GM12801 (cell line): ENCODE measurements around the gene ZBED2.

Experiments
- TF ChIP-seq, protein P1 (sequence below): IDR thresholded peaks from one replicate; pipeline ENCODE4 v1.5.1; 2011; ENCODE audit warnings: control low read depth; ENCODE audit not compliant: insufficient read length; ENCODE audit errors: extremely low read depth

Gene ZBED2

GRCh38 chr3:111571282-111571681 is 23.9 kb downstream of the ZBED2 start:
- TF ChIP-seq, protein P1, sequence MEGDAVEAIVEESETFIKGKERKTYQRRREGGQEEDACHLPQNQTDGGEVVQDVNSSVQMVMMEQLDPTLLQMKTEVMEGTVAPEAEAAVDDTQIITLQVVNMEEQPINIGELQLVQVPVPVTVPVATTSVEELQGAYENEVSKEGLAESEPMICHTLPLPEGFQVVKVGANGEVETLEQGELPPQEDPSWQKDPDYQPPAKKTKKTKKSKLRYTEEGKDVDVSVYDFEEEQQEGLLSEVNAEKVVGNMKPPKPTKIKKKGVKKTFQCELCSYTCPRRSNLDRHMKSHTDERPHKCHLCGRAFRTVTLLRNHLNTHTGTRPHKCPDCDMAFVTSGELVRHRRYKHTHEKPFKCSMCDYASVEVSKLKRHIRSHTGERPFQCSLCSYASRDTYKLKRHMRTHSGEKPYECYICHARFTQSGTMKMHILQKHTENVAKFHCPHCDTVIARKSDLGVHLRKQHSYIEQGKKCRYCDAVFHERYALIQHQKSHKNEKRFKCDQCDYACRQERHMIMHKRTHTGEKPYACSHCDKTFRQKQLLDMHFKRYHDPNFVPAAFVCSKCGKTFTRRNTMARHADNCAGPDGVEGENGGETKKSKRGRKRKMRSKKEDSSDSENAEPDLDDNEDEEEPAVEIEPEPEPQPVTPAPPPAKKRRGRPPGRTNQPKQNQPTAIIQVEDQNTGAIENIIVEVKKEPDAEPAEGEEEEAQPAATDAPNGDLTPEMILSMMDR: no peak

GRCh38 chr3:111570404-111571030 is 24.6 kb downstream of the ZBED2 start:
- TF ChIP-seq, protein P1: no peak

DNA sequence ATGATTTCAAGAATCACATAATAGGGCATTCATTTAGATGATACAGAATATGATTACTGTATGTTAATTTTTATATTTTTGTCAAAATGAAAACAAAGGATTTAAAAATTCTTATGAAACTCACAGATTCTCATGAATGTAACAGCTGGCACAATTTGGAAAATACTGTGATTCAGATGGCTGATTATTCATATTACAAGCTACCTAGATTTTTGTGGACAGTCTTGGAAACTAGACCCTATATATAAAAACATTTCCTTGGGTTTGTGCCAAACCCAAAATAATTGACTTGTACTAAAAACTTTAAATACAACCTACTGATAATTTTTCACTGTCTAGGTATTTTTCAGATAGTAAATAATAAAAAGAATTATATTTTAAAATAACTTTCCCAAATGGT is 26.2 kb downstream of the ZBED2 start:
- TF ChIP-seq, protein P1: no peak

- TF ChIP-seq, protein P1: no peak
Observed at GRCh38 chr3:111568355-111568754, 26.8 kb downstream of the ZBED2 start.

- TF ChIP-seq, protein P1: no peak
Observed at GRCh38 chr3:111566844-111567243, 28.3 kb downstream of the ZBED2 start.

DNA sequence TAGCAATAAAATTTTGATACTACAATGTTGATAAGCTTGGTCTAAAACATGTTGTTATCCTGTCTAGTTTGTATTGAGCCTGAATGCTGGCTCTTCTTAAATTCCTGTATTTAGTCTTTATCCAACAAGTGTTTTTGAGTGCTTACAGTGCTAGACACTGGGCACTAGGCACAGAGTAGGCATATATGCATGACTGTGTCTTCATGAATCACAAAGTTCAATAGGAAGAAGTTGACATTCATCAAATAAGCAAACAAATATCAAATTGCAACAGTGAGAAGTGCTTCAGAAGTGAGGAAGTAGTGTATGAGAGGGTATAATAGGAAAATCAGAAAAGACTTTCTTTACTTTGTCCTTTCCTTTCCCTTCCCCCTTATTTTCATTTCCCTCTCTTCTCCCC is 46.4 kb downstream of the ZBED2 start:
- TF ChIP-seq, protein P1: no peak

DNA sequence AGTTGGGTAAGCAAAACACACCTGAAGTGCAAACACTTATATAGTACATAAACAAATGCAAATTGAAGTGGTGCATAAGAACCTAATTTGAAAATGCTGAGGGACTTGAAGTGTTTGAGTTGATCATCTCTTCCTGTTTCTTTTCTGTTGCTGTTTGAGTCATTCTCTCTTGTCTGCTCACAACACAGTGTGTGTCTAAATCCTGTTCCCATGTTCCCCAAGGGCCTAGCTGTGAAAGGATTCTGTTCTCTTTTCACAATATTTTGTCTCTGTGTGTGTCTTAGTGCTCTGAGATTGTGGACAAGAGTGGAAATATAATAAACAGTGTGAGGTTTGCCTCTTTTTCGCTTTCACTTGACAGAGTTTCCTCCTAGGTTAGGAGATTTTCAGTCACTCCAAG is 47.1 kb downstream of the ZBED2 start:
- TF ChIP-seq, protein P1: no peak
